NCI-H1048 (cell line): ENCODE results near the gene ARAP2.

Experiments
- DNase-seq: peaks from one replicate; lab custom pipeline; 2025; lab: John Stamatoyannopoulos, UW

ARAP2 gene

GRCh38 chr4:36215627-36216026 lies 28.7 kb downstream of the ARAP2 start:
- no peak for DNase-seq

- no peak for DNase-seq
Observed at GRCh38 chr4:36214735-36215485, 29.4 kb downstream of the ARAP2 start.

- no peak for DNase-seq
Observed at GRCh38 chr4:36213977-36214376, 30.3 kb downstream of the ARAP2 start.

GRCh38 chr4:36211084-36211483 lies 33.2 kb downstream of the ARAP2 start:
- no peak for DNase-seq

- no peak for DNase-seq
Observed at GRCh38 chr4:36209941-36210649, 34.2 kb downstream of the ARAP2 start.

- no peak for DNase-seq
Observed at GRCh38 chr4:36208893-36209473, 35.3 kb downstream of the ARAP2 start.

- no peak for DNase-seq
Observed at GRCh38 chr4:36207831-36208520, 36.3 kb downstream of the ARAP2 start.

GRCh38 chr4:36207367-36207766 lies 36.9 kb downstream of the ARAP2 start:
- no peak for DNase-seq

- DNase-seq = no peak
Observed at GRCh38 chr4:36206603-36207311, 37.6 kb downstream of the ARAP2 start.

GRCh38 chr4:36206012-36206411 lies 38.3 kb downstream of the ARAP2 start:
- no peak for DNase-seq

- DNase-seq = no peak
Observed at GRCh38 chr4:36198861-36199260, 45.5 kb downstream of the ARAP2 start.

- DNase-seq = no peak
Observed at GRCh38 chr4:36198068-36198808, 46.1 kb downstream of the ARAP2 start.

- no peak for DNase-seq
Observed at GRCh38 chr4:36197501-36197900, 46.8 kb downstream of the ARAP2 start.

GRCh38 chr4:36196145-36196913 lies 48.0 kb downstream of the ARAP2 start:
- DNase-seq = no peak

GRCh38 chr4:36192922-36193321 lies 51.4 kb downstream of the ARAP2 start:
- DNase-seq = no peak

- DNase-seq = no peak
Observed at GRCh38 chr4:36189511-36190226, 54.6 kb downstream of the ARAP2 start.

GRCh38 chr4:36187723-36188333 lies 56.5 kb downstream of the ARAP2 start:
- peak; percentile 18 for DNase-seq

GRCh38 chr4:36183665-36184393 lies 60.5 kb downstream of the ARAP2 start:
- DNase-seq = no peak

GRCh38 chr4:36183232-36183631 lies 61.1 kb downstream of the ARAP2 start:
- no peak for DNase-seq
